ENCODE measurements around the gene GPX4. TPM values are rescaled to one million over a fixed set of nuclear protein-coding genes. Genes with fewer than 3 reads are reported as not detected.

GPX4 gene
- total and polyA plus RNA-seq, 2 experiments from 2014 or later: 759 to 860 TPM

GRCh38 chr19:1088416-1089010, 15.3 kb upstream of the GPX4 start:
- H3K27me3 ChIP-seq: no peaks in the 10 kb centered on the region
- H3K4me1 ChIP-seq (ENCODE audit: low read depth): no peaks in the 10 kb centered on the region
- no peaks in the 10 kb centered on the region for H3K9me3 ChIP-seq (ENCODE audit: low read depth)
- no peak for DNase-seq (ENCODE audit: low read depth in 1 of 2, low spot score in 1 of 2)
- H3K4me3 ChIP-seq: no peak overlapping the region
- H3K27ac ChIP-seq: no peak overlapping the region
- H3K36me3 ChIP-seq: peaks cover 24% of the 10 kb centered on the region
- TF ChIP-seq CTCF (IDR thresholded peaks at IDR 0.05; ENCODE audit: low read depth, low read length): no peak

- no peak for TF ChIP-seq CTCF (IDR thresholded peaks at IDR 0.05; ENCODE audit: low read depth, low read length)
- DNase-seq (ENCODE audit: low read depth in 1 of 2, low spot score in 1 of 2): no peak
- H3K36me3 ChIP-seq: peaks cover 24% of the 10 kb centered on the region
Observed at GRCh38 chr19:1089126-1089771, 14.5 kb upstream of the GPX4 start.

GRCh38 chr19:1089891-1090290, 13.9 kb upstream of the GPX4 start:
- TF ChIP-seq CTCF (IDR thresholded peaks at IDR 0.05; ENCODE audit: low read depth, low read length): no peak
- H3K27ac ChIP-seq: no peak overlapping the region
- H3K9me3 ChIP-seq (ENCODE audit: low read depth): no peaks in the 10 kb centered on the region
- peaks cover 6% of the 10 kb centered on the region for H3K4me1 ChIP-seq (ENCODE audit: low read depth)
- no peak for DNase-seq (ENCODE audit: low read depth in 1 of 2, low spot score in 1 of 2)
- H3K27me3 ChIP-seq: no peaks in the 10 kb centered on the region
- no peak overlapping the region for H3K4me3 ChIP-seq
- H3K36me3 ChIP-seq: peaks cover 24% of the 10 kb centered on the region

More at GRCh38 chr19:1089126-1089771, 14.5 kb upstream of the GPX4 start:
- Histone ChIP-seq H3K27ac (no peak overlapping the region), H3K4me1 (ENCODE audit: low read depth) (peaks cover 5% of the 10 kb centered on the region), H3K27me3 (no peaks in the 10 kb centered on the region), H3K9me3 (ENCODE audit: low read depth) (no peaks in the 10 kb centered on the region), H3K4me3 (no peak overlapping the region)

- no peak for TF ChIP-seq CTCF (IDR thresholded peaks at IDR 0.05; ENCODE audit: low read depth, low read length)
- H3K4me3 ChIP-seq: no peak overlapping the region
- H3K9me3 ChIP-seq (ENCODE audit: low read depth): no peaks in the 10 kb centered on the region
- H3K36me3 ChIP-seq: peaks cover 24% of the 10 kb centered on the region
- H3K27ac ChIP-seq: no peak overlapping the region
- H3K4me1 ChIP-seq (ENCODE audit: low read depth): peaks cover 6% of the 10 kb centered on the region
- DNase-seq (ENCODE audit: low read depth in 1 of 2, low spot score in 1 of 2): no peak
- H3K27me3 ChIP-seq: no peaks in the 10 kb centered on the region
Observed at GRCh38 chr19:1090731-1091543, 12.9 kb upstream of the GPX4 start.

GRCh38 chr19:1091544-1092175, 12.1 kb upstream of the GPX4 start:
- Histone ChIP-seq H3K9me3 (ENCODE audit: low read depth) (no peaks in the 10 kb centered on the region), H3K4me3 (no peak overlapping the region), H3K36me3 (peaks cover 22% of the 10 kb centered on the region), H3K27ac (no peak overlapping the region), H3K4me1 (ENCODE audit: low read depth) (peaks cover 6% of the 10 kb centered on the region), H3K27me3 (no peaks in the 10 kb centered on the region)
- no peak for DNase-seq (ENCODE audit: low read depth in 1 of 2, low spot score in 1 of 2)
- TF ChIP-seq CTCF (IDR thresholded peaks at IDR 0.05; ENCODE audit: low read depth, low read length): no peak
